Chondrocyte (in vitro differentiated cells): ENCODE data around the gene STARD7. TPM values are rescaled to one million over a fixed set of nuclear protein-coding genes. Genes with fewer than 3 reads are reported as not detected.
A peak's percentile ranks its signal among the peaks of the same experiment; 100 is the strongest.

Experiments used
- DNase-seq: peaks from one replicate; pipeline ENCODE4 v3.0.0; 2021; ENCODE audit warnings: mixed read lengths, low spot score
- H3K27ac Mint-ChIP-seq: one replicate; pipeline ENCODE4 v1.8.0; 2021; ENCODE audit warnings: mild to moderate bottlenecking, moderate library complexity, mixed read lengths; ENCODE audit not compliant: unreplicated experiment
- H3K27me3 Mint-ChIP-seq: 2 replicates; pipeline ENCODE4 v1.8.0; 2021; ENCODE audit warnings: low read depth, mixed read lengths
- H3K36me3 Mint-ChIP-seq: 2 replicates; pipeline ENCODE4 v1.8.0; 2021; ENCODE audit warnings: low read depth, mixed read lengths
- H3K4me1 Mint-ChIP-seq: 2 replicates; pipeline ENCODE4 v1.8.0; 2021; ENCODE audit warnings: low read depth, mild to moderate bottlenecking, mixed read lengths
- H3K4me3 Mint-ChIP-seq: one replicate; pipeline ENCODE4 v1.8.0; 2021; ENCODE audit warnings: mild to moderate bottlenecking, moderate library complexity, mixed read lengths; ENCODE audit not compliant: unreplicated experiment
- H3K9me3 Mint-ChIP-seq: 2 replicates; pipeline ENCODE4 v1.8.0; 2021; ENCODE audit warnings: low read depth, mixed read lengths
- CTCF ChIP-seq: fragments of 200-600 bp; sonication (generic); IDR thresholded peaks from 2 replicates; pipeline ENCODE4 v1.5.0; 2021; ENCODE audit warnings: antibody characterized with exemption, mild to moderate bottlenecking, moderate library complexity
- total RNA-seq: library from RNA; stranded (reverse); gene quantifications from 3 replicates; pipeline ENCODE4 v1.2.1, GENCODE V29; 2021

STARD7 gene
- total RNA-seq, 1 donor from 2014 or later, result 66.1 TPM

GRCh38 chr2:96252526-96252925, 43.9 kb upstream of the STARD7 start:
- Mint-ChIP-seq H3K4me3 (no peak overlapping the region), H3K9me3 (no peaks in the 10 kb centered on the region), H3K4me1 (peaks cover 28% of the 10 kb centered on the region), H3K27ac (no peak overlapping the region), H3K36me3 (peaks cover 23% of the 10 kb centered on the region), H3K27me3 (no peaks in the 10 kb centered on the region)
- no peak for DNase-seq
- no peak for TF ChIP-seq CTCF

DNA sequence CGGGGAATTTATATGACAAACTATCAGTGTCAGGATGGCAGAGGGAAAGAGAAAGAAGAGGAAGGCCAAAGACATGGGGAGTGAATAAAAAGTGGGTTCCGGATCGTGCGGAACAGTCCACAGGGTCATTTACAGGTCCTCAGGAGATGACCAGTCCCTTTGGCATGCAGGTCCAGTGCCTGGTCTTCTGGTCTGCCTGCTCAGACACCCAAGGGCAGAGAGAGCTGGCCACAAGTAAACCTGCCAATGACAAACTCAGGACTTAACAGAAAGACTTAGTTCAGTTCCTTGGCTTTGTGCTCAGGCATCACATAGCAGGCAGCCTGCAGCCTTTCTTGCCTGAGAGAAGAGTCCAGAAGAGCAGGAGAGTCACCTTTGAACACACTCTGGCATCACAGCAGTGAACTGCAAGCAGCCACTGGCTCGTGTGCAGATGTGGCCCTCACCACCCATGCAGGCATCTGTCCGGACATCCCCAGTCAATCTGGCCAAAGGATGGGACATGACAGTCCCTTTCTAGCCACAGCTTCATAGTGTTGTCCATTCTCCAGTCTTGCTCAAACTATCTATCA, 43.2 kb upstream of the STARD7 start:
- H3K27me3 Mint-ChIP-seq, result no peaks in the 10 kb centered on the region
- peak overlapping the region; percentile 8 for H3K4me3 Mint-ChIP-seq
- peak; percentile 62 for DNase-seq
- no peaks in the 10 kb centered on the region for H3K9me3 Mint-ChIP-seq
- H3K27ac Mint-ChIP-seq, result peak overlapping the region; percentile 84
- TF ChIP-seq CTCF, result no peak
- peaks cover 29% of the 10 kb centered on the region for H3K4me1 Mint-ChIP-seq
- peaks cover 23% of the 10 kb centered on the region for H3K36me3 Mint-ChIP-seq

DNA sequence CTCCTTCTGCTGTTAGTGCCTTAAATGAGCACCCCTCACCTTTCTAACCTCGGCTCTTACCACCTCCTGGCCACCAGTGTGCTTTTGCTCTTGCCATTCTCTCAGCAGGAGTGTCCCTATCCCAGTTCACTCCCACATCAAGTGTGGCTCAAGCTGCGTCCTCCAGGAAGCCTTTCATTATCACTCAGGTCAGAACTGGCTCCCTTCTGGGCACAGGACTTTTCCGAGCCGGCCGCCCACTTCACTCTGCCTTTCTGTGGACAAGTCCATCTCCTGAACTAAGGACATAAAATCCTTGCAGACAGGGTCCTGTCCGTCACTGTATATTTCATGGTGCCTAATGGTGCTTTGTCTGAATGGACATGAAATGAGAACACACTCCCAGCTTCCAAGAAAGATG, 41.6 kb upstream of the STARD7 start:
- Mint-ChIP-seq H3K9me3 (no peaks in the 10 kb centered on the region), H3K27ac (peak overlapping the region; percentile 60), H3K27me3 (no peaks in the 10 kb centered on the region), H3K36me3 (peaks cover 20% of the 10 kb centered on the region), H3K4me3 (no peak overlapping the region), H3K4me1 (peaks cover 36% of the 10 kb centered on the region)
- TF ChIP-seq CTCF, result no peak
- peak; percentile 52 for DNase-seq

DNA sequence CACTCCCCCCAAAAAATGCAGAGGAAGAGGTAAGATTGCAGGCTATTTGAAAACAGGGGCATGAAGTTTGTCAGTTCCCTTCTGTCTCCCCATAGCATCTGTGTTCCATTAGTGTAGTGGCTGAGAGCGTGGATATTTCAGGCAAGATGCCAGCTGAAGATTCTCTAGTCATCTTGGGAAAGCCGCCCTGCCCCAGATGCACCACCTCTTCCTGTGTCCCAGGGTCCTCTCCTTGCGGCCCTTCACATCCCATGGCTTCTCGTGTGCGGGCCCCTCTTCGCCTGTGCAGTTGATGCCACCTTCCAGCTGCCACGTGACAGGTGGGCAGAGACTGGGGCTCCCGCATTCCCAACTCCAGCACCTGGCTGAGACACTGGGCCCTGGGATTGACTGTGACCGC, 41.0 kb upstream of the STARD7 start:
- Mint-ChIP-seq H3K27ac (no peak overlapping the region), H3K4me1 (peaks cover 36% of the 10 kb centered on the region), H3K36me3 (peaks cover 20% of the 10 kb centered on the region), H3K4me3 (no peak overlapping the region), H3K27me3 (no peaks in the 10 kb centered on the region), H3K9me3 (no peaks in the 10 kb centered on the region)
- TF ChIP-seq CTCF, result no peak
- peak; percentile 68 for DNase-seq

DNA sequence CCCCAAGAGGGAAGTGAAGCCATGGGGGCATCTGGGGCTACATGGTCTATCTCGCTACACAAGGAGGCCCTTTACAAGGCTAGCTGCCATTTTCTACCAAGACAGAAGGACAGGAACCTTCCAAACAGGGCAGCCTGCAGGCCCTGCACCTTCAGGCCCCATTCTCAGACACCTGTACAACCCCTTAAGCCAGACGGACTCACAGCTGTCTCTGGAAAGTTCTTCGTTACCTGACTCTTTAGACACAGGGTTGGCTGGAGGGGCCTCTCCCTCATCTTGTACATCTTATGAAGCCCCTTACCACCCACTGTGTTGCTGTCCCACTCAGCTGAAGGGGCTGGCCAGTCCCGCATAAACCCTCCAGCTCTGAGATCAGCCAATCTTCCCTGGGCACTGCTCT, 40.0 kb upstream of the STARD7 start:
- Mint-ChIP-seq H3K27me3 (no peaks in the 10 kb centered on the region), H3K4me1 (peaks cover 36% of the 10 kb centered on the region), H3K36me3 (peaks cover 15% of the 10 kb centered on the region), H3K4me3 (no peak overlapping the region), H3K27ac (no peak overlapping the region), H3K9me3 (no peaks in the 10 kb centered on the region)
- no peak for TF ChIP-seq CTCF
- DNase-seq, result peak; percentile 34
